Gastrocnemius medialis (tissue), 4 donors: ENCODE data around the gene CYP4F11.

Experiments
- CTCF ChIP-seq, 5 experiments: fragments of 450-650 bp in 3 of 5; fragments of 200-600 bp in 2 of 5; sonication (generic) in 2 of 5; IDR thresholded peaks in 4 of 5; conservative IDR thresholded peaks in 1 of 5; 1 replicate in 4 of 5; 2 replicates in 1 of 5; pipeline ENCODE4 v1.5.1; 2016 to 2019; ENCODE audit warnings: antibody characterized with exemption in 5 of 5, mild to moderate bottlenecking in 3 of 5, moderate library complexity in 3 of 5
- POLR2A ChIP-seq, 2 donors: fragments of 450-650 bp; IDR thresholded peaks; one replicate each; pipeline ENCODE4 v1.6.1; 2017; ENCODE audit warnings: antibody characterized with exemption in 2 of 2, mild to moderate bottlenecking in 2 of 2, moderate library complexity in 2 of 2

- TF ChIP-seq CTCF (IDR thresholded peaks at IDR 0.05 in 4 of 5, conservative IDR thresholded peaks at IDR 0.05 in 1 of 5) (no peak), POLR2A (IDR thresholded peaks at IDR 0.05) (no peak)
Observed at GRCh38 chr19:15893477-15893876, 40.9 kb downstream of the CYP4F11 start.
